NB4 (cell line): Measurements from ENCODE around the gene PIK3C2G.

ENCODE experiments used
- DNase-seq: peaks from one replicate; pipeline ENCODE4 v3.0.0; 2010; ENCODE audit warnings: low read depth
- H3K4me3 ChIP-seq: one replicate; pipeline ENCODE4 v1.5.1; 2011; ENCODE audit warnings: mild to moderate bottlenecking, low read depth, low read length, moderate library complexity
- CTCF ChIP-seq: IDR thresholded peaks from one replicate; pipeline ENCODE4 v1.5.1; 2012; ENCODE audit warnings: low read depth, low read length
- MAX ChIP-seq: IDR thresholded peaks from 2 replicates; pipeline ENCODE4 v1.6.1; 2011; ENCODE audit warnings: low read depth, low read length
- MYC ChIP-seq: IDR thresholded peaks from 2 replicates; pipeline ENCODE4 v1.6.1; 2011; ENCODE audit warnings: low read depth, low read length
- POLR2A ChIP-seq: IDR thresholded peaks from 2 replicates; pipeline ENCODE4 v1.6.1; 2011; ENCODE audit warnings: mild to moderate bottlenecking; ENCODE audit not compliant: insufficient read length; ENCODE audit errors: extremely low read depth

Gene PIK3C2G

GRCh38 chr12:18281941-18282340 is 20.6 kb downstream of the PIK3C2G start:
- no peak for TF ChIP-seq MYC
- H3K4me3 ChIP-seq = no peak overlapping the region
- DNase-seq = no peak

- DNase-seq = no peak
- H3K4me3 ChIP-seq = no peak overlapping the region
- TF ChIP-seq MYC = no peak
- TF ChIP-seq MAX = no peak
- TF ChIP-seq CTCF = no peak
- TF ChIP-seq POLR2A = no peak
Observed at GRCh38 chr12:18283831-18284230, 22.5 kb downstream of the PIK3C2G start.

GRCh38 chr12:18284386-18284785 is 23.1 kb downstream of the PIK3C2G start:
- no peak for DNase-seq
- TF ChIP-seq POLR2A = no peak
- H3K4me3 ChIP-seq = no peak overlapping the region

GRCh38 chr12:18285161-18285560 is 23.8 kb downstream of the PIK3C2G start:
- no peak overlapping the region for H3K4me3 ChIP-seq
- no peak for TF ChIP-seq CTCF
- TF ChIP-seq MYC = no peak
- TF ChIP-seq POLR2A = no peak
- TF ChIP-seq MAX = no peak
- DNase-seq = no peak

GRCh38 chr12:18290386-18290785 is 29.1 kb downstream of the PIK3C2G start:
- no peak for DNase-seq
- H3K4me3 ChIP-seq = no peak overlapping the region
- TF ChIP-seq MYC (no peak), POLR2A (no peak), MAX (no peak), CTCF (no peak)

GRCh38 chr12:18294889-18295288 is 33.6 kb downstream of the PIK3C2G start:
- no peak for DNase-seq
- no peak overlapping the region for H3K4me3 ChIP-seq
- TF ChIP-seq POLR2A (no peak), MAX (no peak), MYC (no peak), CTCF (no peak)

- H3K4me3 ChIP-seq = no peak overlapping the region
- no peak for TF ChIP-seq MYC
- no peak for TF ChIP-seq CTCF
- TF ChIP-seq POLR2A = no peak
- no peak for TF ChIP-seq MAX
- no peak for DNase-seq
Observed at GRCh38 chr12:18296201-18296908, 35.0 kb downstream of the PIK3C2G start.
